Heart right ventricle (tissue), 16 donors: ENCODE measurements around the gene ATP6V0A1. TPM values are rescaled to one million over a fixed set of nuclear protein-coding genes. Genes with fewer than 3 reads are reported as not detected.

Experiments
- ATAC-seq, 8 donors: fragments of 200-7000 bp; cut with Tn5 transposase; one replicate each; pipeline ENCODE4 v1.9.1; 2020; ENCODE audit warnings: mild to moderate bottlenecking in 8 of 8, moderate library complexity in 8 of 8, moderate number of reproducible peaks in 1 of 8
- DNase-seq, 2 donors: peaks; one replicate each; pipeline ENCODE4 v3.0.0-alpha.2; 2020
- H3K27ac ChIP-seq, 10 donors: fragments of 200-600 bp; sonication (generic) in 2 of 10; one replicate each; pipeline versions ENCODE4 v1.5.0 to v1.8.0; 2020 to 2022; ENCODE audit warnings: mild to moderate bottlenecking in 3 of 10
- H3K27me3 ChIP-seq, 7 donors: fragments of 200-600 bp; one replicate each; pipeline ENCODE4 v1.8.0; 2021 to 2022; ENCODE audit warnings: mild to moderate bottlenecking in 2 of 7
- H3K36me3 ChIP-seq, 9 donors: fragments of 200-600 bp; sonication (generic) in 1 of 9; one replicate each; pipeline versions ENCODE4 v1.5.0 to v1.8.0; 2020 to 2022; ENCODE audit warnings: mild to moderate bottlenecking in 2 of 9
- H3K4me1 ChIP-seq, 9 donors: fragments of 200-600 bp; sonication (generic) in 1 of 9; one replicate each; pipeline versions ENCODE4 v1.5.0 to v1.8.0; 2020 to 2022; ENCODE audit warnings: mild to moderate bottlenecking in 4 of 9
- H3K4me3 ChIP-seq, 10 donors: fragments of 200-600 bp; sonication (generic) in 2 of 10; one replicate each; pipeline versions ENCODE4 v1.5.0 to v1.8.0; 2020 to 2022; ENCODE audit warnings: mild to moderate bottlenecking in 7 of 10, moderate library complexity in 2 of 10
- H3K9me3 ChIP-seq, 11 donors: fragments of 200-600 bp in 10 of 11; sonication (generic) in 2 of 11; one replicate each; pipeline versions ENCODE4 v1.5.0 to v1.8.0; 2013 to 2022; ENCODE audit warnings: mild to moderate bottlenecking in 2 of 11, control low read depth in 1 of 11, moderate library complexity in 1 of 11
- CTCF ChIP-seq, 9 donors: fragments of 200-600 bp; sonication (generic) in 2 of 9; IDR thresholded peaks; one replicate each; pipeline versions ENCODE4 v1.5.0 to v1.8.0; 2021 to 2022; ENCODE audit warnings: antibody characterized with exemption in 9 of 9, mild to moderate bottlenecking in 5 of 9, moderate library complexity in 1 of 9
- WGBS, 2 donors: extraction: QIAGEN DNeasy Blood & Tissue Kit; methylation state at CpG; one replicate each; pipeline ENCODE4 v1.1.7; 2013; ENCODE audit warnings: inconsistent platforms in 1 of 2; 5-methylcytosine and 5-hydroxymethylcytosine counted together
- intact Hi-C, 10 donors: fragments of 100-400 bp; cut with DNase I; formaldehyde crosslinking; loops; one replicate each; pipeline versions ENCODE4 v1.11.1 to v1.14.2; 2022
- polyA plus RNA-seq, 2 donors: library from polyadenylated mRNA; stranded (reverse); fragments of 200-250 nt; gene quantifications; one replicate each; pipeline ENCODE4 v1.2.3, GENCODE V29; 2013
- total RNA-seq, 10 donors: library from RNA; stranded (reverse); fragmentation: NEBNext Ultra II Directional in 3 of 10; extraction: Animal tissue kit (Norgen Biotek cat#: 25700) in 3 of 10; gene quantifications; one replicate each; pipeline versions ENCODE4 v1.2.1 to v1.2.4, GENCODE V29; 2021 to 2023
- donor health status: Arrhythmogenic right ventricular cardiomyopathy.
- donor health status: ischemic (EF 13 %, LVEDD 7.1; RV severe dilation, severe dysfunction).
- donor health status: healthy with polysubstance abuse.
- donor health status: DM: no; HTN: yes; CAD: no.
- donor health status: DM: no; HTN: no; CAD: no.
- donor health status: ischemic (EF 25% LVEDD 6.9; RV normal size, moderate dysfunction).
- donor health status: ischemic (EF 25% LVEDD 5.7; RV mildly dilated, moderate dysfunction).
- donor health status: healthy.
- donor health status: DM: yes; HTN: yes; CAD: no.
- donor health status: Ischemic cardiomyopathy.
- donor health status: ischemic (EF 35%, LVEDD 5.7; RV mildly dilated, moderate dysfunction).
- donor health status: nonischemic (EF 11% LVEDD 7.7; RV severe dilation, severe dysfunction).
- donor health status: DM: yes; HTN: yes; CAD: no.
- donor health status: PGD.
- donor health status: ischemic (EF 29% LVEDD 5.4; RV normal size, mild dysfunction).
- donor health status: nonischemic (EF 23%, LVEDD 6.1; RV moderate dilation, normal function).

Gene ATP6V0A1
- total and polyA plus RNA-seq, 12 donors = 28.1 to 48.5 (median 34.4) TPM

GRCh38 chr17:42508426-42509165, 49.9 kb downstream of the ATP6V0A1 start:
- H3K4me3 ChIP-seq = no peak overlapping the region
- no peak overlapping the region for H3K27ac ChIP-seq
- WGBS, 2 donors = 75 to 80% methylated on average over 12 of the region's 12 CpGs
- DNase-seq (no peak), ATAC-seq (no peak)
- H3K4me1 ChIP-seq = peaks cover 6 to 25% (median 13%) of the 10 kb centered on the region in 9 donors
- H3K27me3 ChIP-seq = no peaks in the 10 kb centered on the region
- no peak for TF ChIP-seq CTCF (IDR thresholded peaks at IDR 0.05)
- H3K36me3 ChIP-seq = peaks cover 0 to 93% (median 45%) of the 10 kb centered on the region in 9 donors
- no peaks in the 10 kb centered on the region for H3K9me3 ChIP-seq
- intact Hi-C loops = no loop called here

GRCh38 chr17:42509409-42509808, 50.7 kb downstream of the ATP6V0A1 start:
- WGBS, 2 donors = 84 to 90% methylated on average over 5 of the region's 5 CpGs
- H3K36me3 ChIP-seq = peaks cover 0 to 93% (median 51%) of the 10 kb centered on the region in 9 donors
- H3K4me3 ChIP-seq = no peak overlapping the region
- H3K9me3 ChIP-seq = no peaks in the 10 kb centered on the region
- peaks cover 8 to 33% (median 13%) of the 10 kb centered on the region in 9 donors for H3K4me1 ChIP-seq
- no peak overlapping the region for H3K27ac ChIP-seq
- TF ChIP-seq CTCF (IDR thresholded peaks at IDR 0.05) = no peak
- H3K27me3 ChIP-seq = no peaks in the 10 kb centered on the region
- intact Hi-C loops = no loop called here
- ATAC-seq (no peak), DNase-seq (no peak)

- Histone ChIP-seq H3K27ac (no peak overlapping the region), H3K27me3 (no peaks in the 10 kb centered on the region), H3K4me3 (no peak overlapping the region), H3K36me3 (peaks cover 0 to 93% (median 55%) of the 10 kb centered on the region in 9 donors), H3K4me1 (peaks cover 8 to 35% (median 13%) of the 10 kb centered on the region in 9 donors), H3K9me3 (no peaks in the 10 kb centered on the region)
- intact Hi-C loops = loop anchor here in 4 of 10 donors (10.0 kb wide), 4 partner anchors 75 to 385 kb away; partner anchors contain the start of genes CAVIN1 (in 2 of the 4), HSPB9 (in 1 of the 4) and KAT2A (in 1 of the 4)
- ATAC-seq (no peak), DNase-seq (no peak)
- TF ChIP-seq CTCF (IDR thresholded peaks at IDR 0.05) = no peak
- WGBS, 2 donors = 85 to 97% methylated on average over 2 of the region's 2 CpGs
Measured at GRCh38 chr17:42509841-42510240, 51.2 kb downstream of the ATP6V0A1 start.

GRCh38 chr17:42512246-42512645, 53.6 kb downstream of the ATP6V0A1 start:
- Histone ChIP-seq H3K4me3 (no peak overlapping the region), H3K27me3 (no peaks in the 10 kb centered on the region), H3K36me3 (peaks cover 0 to 93% (median 44%) of the 10 kb centered on the region in 9 donors), H3K9me3 (no peaks in the 10 kb centered on the region), H3K4me1 (peaks cover 13 to 54% (median 26%) of the 10 kb centered on the region in 9 donors), H3K27ac (peak overlapping the region in 9 of 10 donors; percentile 4 to 86 (median 71))
- DNase-seq (no peak), ATAC-seq (no peak)
- WGBS, 2 donors = 73 to 77% methylated on average over 9 of the region's 9 CpGs
- no peak for TF ChIP-seq CTCF (IDR thresholded peaks at IDR 0.05)
- intact Hi-C loops = loop anchor here in 4 of 10 donors (10.0 kb wide), 4 partner anchors 77 to 387 kb away; partner anchors contain the start of genes CAVIN1 (in 2 of the 4), HSPB9 (in 1 of the 4) and KAT2A (in 1 of the 4)
